A673 (cell line): Measurements from ENCODE around the gene OR4C3. TPM values are rescaled to one million over a fixed set of nuclear protein-coding genes. Genes with fewer than 3 reads are reported as not detected.
"Not testable (repeated sequence)": the region's sequence is repeated elsewhere in the genome, so short reads cannot be mapped to it uniquely, and the experiment has no call there.

ENCODE experiments used
- BruUV-seq: library from RNA; stranded (reverse); fragments of 400-500 nt; replicated peaks from 2 replicates; lab custom pipeline; 2021; lab: Mats Ljungman, UMichigan
- CTCF ChIA-PET: fragments of 300-600 bp; sonication (Branson Sonifier 250); formaldehyde crosslinking; loops from one replicate; lab custom pipeline; 2022; ENCODE audit warnings: antibody characterized with exemption; lab: Charles Lee
- POLR2A ChIA-PET: fragments of 300-600 bp; sonication (Branson Sonifier 250); formaldehyde crosslinking; loops from one replicate; lab custom pipeline; 2022; ENCODE audit warnings: antibody characterized with exemption; ENCODE audit not compliant: low non-redundant PET; lab: Charles Lee
- DNase-seq: peaks from one replicate; pipeline ENCODE4 v3.0.0-alpha.2; 2015; ENCODE audit warnings: low spot score
- H3K27ac ChIP-seq: fragments of 200-600 bp; sonication (generic); 2 replicates; pipeline ENCODE4 v1.5.1; 2016; ENCODE audit warnings: mixed run types, low read depth, mild to moderate bottlenecking, mixed read lengths, antibody characterized with exemption, low read length; ENCODE audit not compliant: poor library complexity, severe bottlenecking
- H3K27me3 ChIP-seq: fragments of 200-600 bp; sonication (generic); replicated peaks from 2 replicates; pipeline ENCODE4 v1.6.1; 2017; ENCODE audit warnings: mixed run types, low read depth, mild to moderate bottlenecking, mixed read lengths, antibody characterized with exemption, low read length; ENCODE audit not compliant: insufficient read depth, poor library complexity
- H3K36me3 ChIP-seq: fragments of 200-600 bp; sonication (generic); 2 replicates; pipeline ENCODE4 v1.6.1; 2016; ENCODE audit warnings: mixed run types, mild to moderate bottlenecking, mixed read lengths, antibody characterized with exemption, low read length; ENCODE audit not compliant: insufficient read depth, poor library complexity, severe bottlenecking
- H3K4me1 ChIP-seq: fragments of 200-600 bp; sonication (generic); 2 replicates; pipeline ENCODE4 v1.6.1; 2017; ENCODE audit warnings: mixed run types, mild to moderate bottlenecking, mixed read lengths, antibody characterized with exemption, low read length; ENCODE audit not compliant: insufficient read depth, poor library complexity, severe bottlenecking
- H3K4me3 ChIP-seq: fragments of 200-600 bp; sonication (generic); 2 replicates; pipeline ENCODE4 v1.5.1; 2016; ENCODE audit warnings: low read depth, mixed run types, mild to moderate bottlenecking, mixed read lengths, low read length; ENCODE audit not compliant: poor library complexity, severe bottlenecking
- H3K9me3 ChIP-seq: fragments of 200-600 bp; sonication (generic); 2 replicates; pipeline ENCODE4 v1.6.1; 2016; ENCODE audit warnings: mixed run types, low read depth, mild to moderate bottlenecking, mixed read lengths, antibody characterized with exemption, low read length; ENCODE audit not compliant: poor library complexity, severe bottlenecking
- EZH2 ChIP-seq: fragments of 200-600 bp; sonication (generic); IDR thresholded peaks from 2 replicates; pipeline ENCODE4 v1.6.1; 2017; ENCODE audit warnings: borderline replicate concordance, low read depth, mild to moderate bottlenecking, mixed read lengths, antibody characterized with exemption, low read length; ENCODE audit not compliant: poor library complexity, severe bottlenecking
- intact Hi-C: fragments of 100-400 bp; cut with micrococcal nuclease; formaldehyde crosslinking; loops from one replicate; pipeline ENCODE4 v1.10.0; 2022; ENCODE audit not compliant: unreplicated experiment
- total RNA-seq: library from RNA; stranded (reverse); gene quantifications from 2 replicates; pipeline ENCODE4 v1.2.3, GENCODE V29; 2021
- TF ChIP-seq, protein P1 (sequence below): fragments of 300-800, 200-600 bp; sonication (generic); conservative IDR thresholded peaks from 2 replicates; pipeline ENCODE4 v1.5.1; 2017; ENCODE audit warnings: low read depth, mild to moderate bottlenecking, antibody characterized with exemption, low read length, moderate library complexity, mixed read lengths

Gene OR4C3
- total RNA-seq, 1 experiment from 2014 or later, result not detected

DNA sequence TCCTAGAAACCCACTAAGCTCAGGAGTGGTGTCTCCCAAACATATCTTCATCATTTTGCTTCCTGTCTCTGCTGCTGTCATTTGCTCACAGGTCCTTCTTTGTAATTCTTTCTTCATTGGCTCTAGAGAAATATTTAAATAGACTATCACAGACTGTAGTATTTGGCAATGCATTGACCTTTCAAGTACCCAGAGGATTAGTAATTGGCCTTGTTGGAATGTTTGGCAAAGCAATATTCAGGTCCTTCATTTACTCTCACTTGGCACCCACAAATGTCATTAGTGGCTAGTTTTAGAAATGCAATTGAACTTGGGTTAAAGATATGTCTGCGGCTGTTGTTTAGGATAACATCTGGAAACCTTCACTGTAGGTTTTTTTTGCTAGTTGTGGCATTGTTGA, 30.0 kb downstream of the OR4C3 start:
- ChIA-PET POLR2A (no interaction called here), CTCF (no interaction called here)
- TF ChIP-seq EZH2, result no peak
- TF ChIP-seq, protein P1, sequence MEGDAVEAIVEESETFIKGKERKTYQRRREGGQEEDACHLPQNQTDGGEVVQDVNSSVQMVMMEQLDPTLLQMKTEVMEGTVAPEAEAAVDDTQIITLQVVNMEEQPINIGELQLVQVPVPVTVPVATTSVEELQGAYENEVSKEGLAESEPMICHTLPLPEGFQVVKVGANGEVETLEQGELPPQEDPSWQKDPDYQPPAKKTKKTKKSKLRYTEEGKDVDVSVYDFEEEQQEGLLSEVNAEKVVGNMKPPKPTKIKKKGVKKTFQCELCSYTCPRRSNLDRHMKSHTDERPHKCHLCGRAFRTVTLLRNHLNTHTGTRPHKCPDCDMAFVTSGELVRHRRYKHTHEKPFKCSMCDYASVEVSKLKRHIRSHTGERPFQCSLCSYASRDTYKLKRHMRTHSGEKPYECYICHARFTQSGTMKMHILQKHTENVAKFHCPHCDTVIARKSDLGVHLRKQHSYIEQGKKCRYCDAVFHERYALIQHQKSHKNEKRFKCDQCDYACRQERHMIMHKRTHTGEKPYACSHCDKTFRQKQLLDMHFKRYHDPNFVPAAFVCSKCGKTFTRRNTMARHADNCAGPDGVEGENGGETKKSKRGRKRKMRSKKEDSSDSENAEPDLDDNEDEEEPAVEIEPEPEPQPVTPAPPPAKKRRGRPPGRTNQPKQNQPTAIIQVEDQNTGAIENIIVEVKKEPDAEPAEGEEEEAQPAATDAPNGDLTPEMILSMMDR, result no peak
- Histone ChIP-seq H3K36me3 (no peaks in the 10 kb centered on the region), H3K9me3 (peaks cover 23% of the 10 kb centered on the region), H3K4me1 (no peaks in the 10 kb centered on the region), H3K27me3 (no peaks in the 10 kb centered on the region), H3K4me3 (no peak overlapping the region), H3K27ac (no peak overlapping the region)
- intact Hi-C loops, result no loop called here
- no TSS peak for BruUV-seq
- DNase-seq, result no peak

GRCh38 chr11:48361289-48361688, 36.6 kb downstream of the OR4C3 start:
- H3K27ac ChIP-seq, BruUV-seq, intact Hi-C loops, DNase-seq, H3K36me3 ChIP-seq, CTCF ChIA-PET, H3K4me3 ChIP-seq, H3K4me1 ChIP-seq, POLR2A ChIA-PET, H3K27me3 ChIP-seq: not testable (repeated sequence)
- H3K9me3 ChIP-seq, result peaks cover 14% of the 10 kb centered on the region

- no peak within 1 kb of the TSS for H3K4me3 ChIP-seq
- H3K9me3 ChIP-seq, result peaks cover 10% of the 10 kb centered on the region
- no peak within 1 kb of the TSS for H3K27ac ChIP-seq
- TF ChIP-seq, protein P1, result no peak
- TF ChIP-seq EZH2, result no peak
- no TSS peak for BruUV-seq
- DNase-seq, result no peak
- no peaks in the 10 kb centered on the region for H3K4me1 ChIP-seq
- intact Hi-C loops, result no loop called here
- no peaks in the 10 kb centered on the region for H3K36me3 ChIP-seq
- H3K27me3 ChIP-seq, result no peaks in the 10 kb centered on the region
- CTCF ChIA-PET, result no interaction called here
- POLR2A ChIA-PET, result no interaction called here
These were observed 41.6 kb downstream of the OR4C3 start, which contains the start of gene OR4C5 for GRCh38 chr11:48366365-48366764. TSS of gene OR4C5 (minus strand) at chr11:48366465. CDS start at chr11:48366465, 0 bp downstream.

Other genes starting within 250 kb of the OR4C3 start
- not detected in 2 replicates for gene OR4B1, start 108.1 kb upstream of the OR4C3 start, total RNA-seq
- not detected in 2 replicates for gene OR4X2, start 79.8 kb upstream of the OR4C3 start, total RNA-seq
- not detected in 2 replicates for gene OR4X1, start 61.1 kb upstream of the OR4C3 start, total RNA-seq
- not detected in 2 replicates for gene OR4S1, start 18.7 kb upstream of the OR4C3 start, total RNA-seq
- not detected in 2 replicates for gene OR4C5, start 41.5 kb downstream of the OR4C3 start, total RNA-seq
- not detected in 2 replicates for gene OR4A47, start 163.9 kb downstream of the OR4C3 start, total RNA-seq